Stimulated activated naive CD4-positive, alpha-beta T cell (primary cell): ENCODE measurements around the gene MIOX.
A peak's percentile ranks its signal among the peaks of the same experiment; 100 is the strongest.

Source experiments
- DNase-seq, 6 experiments: peaks; one replicate each; lab custom pipeline; 2025; lab: John Stamatoyannopoulos, UW

Gene MIOX

DNA sequence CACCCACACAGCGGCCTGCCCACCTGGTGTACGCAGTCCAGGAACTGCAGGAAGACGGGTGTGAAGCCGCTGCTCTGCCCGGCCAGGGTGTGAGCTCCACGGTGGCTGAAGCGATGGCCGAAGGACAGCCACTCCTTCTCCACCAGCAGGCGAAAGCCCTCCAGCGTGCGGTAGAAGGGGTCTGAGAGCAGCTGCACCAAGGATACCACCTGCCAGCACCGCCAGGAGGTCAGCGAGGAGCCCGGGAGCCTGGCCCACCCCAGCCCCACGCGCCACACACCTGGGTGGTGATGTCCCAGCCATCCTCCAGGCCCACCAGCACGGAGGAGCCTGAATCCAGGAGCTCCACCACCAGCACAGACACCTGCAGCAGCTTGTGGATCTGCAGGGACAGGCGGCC is 31.5 kb upstream of the MIOX start:
- DNase-seq: no peak

DNA sequence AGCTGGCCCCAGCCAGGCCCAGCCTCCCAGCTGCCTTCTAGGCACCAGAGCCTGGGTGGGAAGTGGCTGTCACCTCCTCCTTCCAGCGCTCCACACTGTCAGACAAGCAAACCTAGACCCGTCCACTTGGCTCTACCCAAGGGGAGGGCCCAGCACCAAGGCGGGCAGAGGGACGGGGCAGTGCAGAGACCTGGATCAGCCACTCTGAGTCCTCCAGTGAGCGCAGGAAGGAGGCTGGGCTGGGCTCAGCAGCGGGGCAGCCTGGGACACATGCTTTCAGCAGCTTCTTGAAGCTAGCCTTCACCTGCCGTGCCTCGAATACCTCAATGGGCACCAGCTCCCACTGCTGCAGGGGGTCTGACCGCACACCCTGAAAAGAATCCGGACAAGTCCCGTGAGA is 30.6 kb upstream of the MIOX start:
- no peak for DNase-seq

DNA sequence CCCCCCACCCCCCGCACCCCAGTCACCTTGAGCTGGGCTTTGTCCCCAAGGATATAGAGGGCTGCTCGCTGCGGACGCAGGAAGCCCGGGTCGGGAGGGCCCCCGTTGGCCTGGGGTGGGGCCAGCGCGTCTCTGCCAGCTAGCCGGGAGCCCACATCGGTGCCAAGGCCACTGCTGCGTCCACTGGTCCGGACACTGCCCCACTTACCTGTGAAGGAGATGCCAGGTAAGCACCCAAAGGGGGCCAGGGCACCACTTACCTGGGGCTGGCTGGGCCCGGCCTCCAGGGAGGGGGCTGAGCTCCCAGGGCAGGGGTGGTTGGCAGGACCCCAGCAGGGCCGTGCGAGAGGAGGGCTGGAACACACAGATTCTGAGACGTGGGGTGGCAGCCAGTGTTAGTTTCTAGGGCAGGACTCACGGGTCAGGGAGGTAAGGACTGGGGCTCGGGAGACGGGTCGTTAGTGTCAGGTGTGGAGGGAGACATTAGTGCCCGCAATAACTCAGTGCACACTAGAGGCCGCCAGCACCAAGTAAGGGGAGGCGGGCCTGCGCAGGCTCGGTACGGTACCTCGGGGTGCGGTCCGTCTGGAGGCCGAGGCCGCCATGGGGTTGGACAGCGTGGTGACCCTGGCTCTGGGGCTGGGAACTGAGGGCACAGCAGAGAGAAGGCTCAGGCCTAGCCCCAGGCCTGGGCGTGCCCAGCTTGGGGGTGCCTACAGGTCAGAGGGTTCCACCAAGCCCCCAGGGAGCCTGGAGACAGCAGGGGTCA is 30.0 kb upstream of the MIOX start:
- DNase-seq: no peak

DNA sequence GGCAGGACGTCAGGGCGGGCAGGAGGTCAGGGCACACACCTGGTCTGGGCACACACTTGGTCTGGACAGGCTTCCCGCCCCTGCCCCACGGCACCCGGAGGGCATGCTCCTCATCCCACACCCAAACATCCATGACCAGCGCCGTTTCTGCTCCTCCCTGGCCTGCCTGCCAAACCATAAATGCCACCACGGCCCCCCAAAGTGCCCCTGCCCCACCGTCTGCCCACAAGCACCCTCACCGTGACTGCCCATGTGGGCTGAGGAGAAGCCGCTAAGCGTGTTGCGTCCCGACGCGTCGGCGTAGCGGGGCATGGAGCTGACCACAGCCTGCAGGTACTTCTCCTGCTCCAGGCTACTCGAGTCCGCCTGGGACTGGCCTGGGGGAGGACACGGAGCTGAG is 27.6 kb upstream of the MIOX start:
- no peak for DNase-seq

DNA sequence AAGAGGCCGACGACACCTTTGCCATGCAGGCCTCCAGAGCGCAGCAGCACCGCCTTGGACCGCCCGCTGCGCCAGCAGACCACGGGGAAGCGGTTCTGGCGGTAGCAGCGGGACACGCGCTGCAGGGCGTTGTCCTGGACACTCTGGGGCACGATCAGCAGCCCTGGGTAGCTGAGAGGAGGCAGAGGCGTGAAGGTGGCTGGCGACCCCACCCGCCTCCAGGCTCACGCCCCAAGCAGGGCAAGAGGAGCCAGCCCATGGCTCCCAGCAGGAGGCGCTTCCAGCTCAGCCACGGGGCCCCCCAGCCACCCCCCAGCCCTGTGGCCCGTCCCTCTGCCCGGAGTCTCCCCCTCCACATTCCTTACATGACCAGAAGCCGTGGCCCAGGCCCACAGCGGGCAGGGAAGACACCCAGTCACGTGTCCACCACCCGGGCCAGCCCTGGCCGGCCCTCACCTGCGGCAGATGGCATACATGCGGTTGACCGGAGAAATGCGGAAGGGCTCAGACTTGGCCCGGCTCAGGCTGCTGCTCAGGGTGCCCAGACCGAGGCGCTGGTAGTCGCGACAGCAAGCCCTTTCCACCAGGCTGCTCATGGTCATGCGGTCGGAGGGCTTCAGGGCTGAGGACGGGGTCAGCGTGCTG is 27.0 kb upstream of the MIOX start:
- no peak for DNase-seq

DNA sequence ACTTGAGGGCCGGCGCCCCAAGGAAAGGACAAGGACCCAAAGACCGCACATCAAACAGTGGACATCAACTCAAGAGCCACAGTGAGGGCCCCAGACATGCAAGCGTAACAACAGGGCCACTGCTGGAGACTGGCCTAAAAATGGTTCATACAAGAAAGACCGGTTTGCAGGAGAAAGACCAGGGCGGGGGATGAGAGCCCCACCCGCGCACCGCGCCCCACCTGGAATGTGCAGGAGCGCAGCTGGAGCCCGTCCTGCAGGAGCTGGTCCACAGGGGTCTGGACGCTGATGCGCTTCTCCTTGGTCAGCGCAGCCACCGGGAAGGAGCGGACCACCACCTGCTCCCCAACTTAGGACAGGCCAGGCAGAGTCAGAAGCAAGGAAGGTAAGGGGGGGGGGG is 25.7 kb upstream of the MIOX start:
- DNase-seq: no peak

DNA sequence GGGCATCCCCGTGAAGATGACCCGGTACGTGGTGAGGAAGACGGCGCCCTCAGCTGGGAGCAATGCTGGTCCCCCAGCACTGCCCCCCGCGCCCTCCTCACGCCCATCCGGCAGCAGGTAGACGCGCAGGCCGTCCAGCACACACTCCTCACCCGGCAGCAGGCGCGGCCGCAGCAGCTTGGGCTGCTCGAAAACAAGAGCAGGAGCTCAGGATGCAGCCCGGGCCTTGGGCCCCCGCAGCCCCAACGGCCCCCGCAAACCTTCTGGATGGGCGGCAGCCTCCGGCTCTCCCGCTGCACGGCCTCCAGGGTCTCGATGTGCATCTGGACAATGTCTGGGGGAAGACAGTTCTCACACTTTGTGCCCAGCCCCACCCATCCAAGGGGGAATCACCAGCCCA is 25.1 kb upstream of the MIOX start:
- DNase-seq: no peak

DNA sequence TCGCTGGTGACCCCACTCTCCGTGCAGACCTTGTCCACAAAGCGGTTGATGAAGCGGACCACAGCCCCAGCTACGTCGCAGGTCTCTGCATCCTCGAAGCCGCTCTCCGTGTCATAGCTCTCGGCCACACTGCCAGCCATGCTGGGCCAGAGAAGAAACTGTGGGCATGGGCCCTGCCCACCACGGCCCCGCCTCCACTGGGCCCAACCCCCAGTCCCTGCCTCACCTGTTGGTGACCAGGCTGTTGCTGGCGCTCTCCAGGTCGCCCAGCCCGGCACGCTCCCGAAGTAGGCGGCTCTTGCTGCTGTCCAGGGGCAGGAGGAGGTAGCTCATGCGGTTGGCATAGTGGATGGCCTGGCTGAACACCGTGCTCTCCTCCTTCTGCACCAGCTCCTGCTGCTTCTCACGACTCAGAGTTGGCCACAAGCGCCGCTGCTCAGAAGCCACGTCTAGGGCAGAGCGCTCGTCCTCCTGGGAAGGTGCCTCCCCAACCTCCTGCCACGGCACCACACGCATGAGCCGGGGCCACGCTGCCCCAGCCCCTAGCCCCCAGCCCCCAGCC is 24.6 kb upstream of the MIOX start:
- no peak for DNase-seq

DNA sequence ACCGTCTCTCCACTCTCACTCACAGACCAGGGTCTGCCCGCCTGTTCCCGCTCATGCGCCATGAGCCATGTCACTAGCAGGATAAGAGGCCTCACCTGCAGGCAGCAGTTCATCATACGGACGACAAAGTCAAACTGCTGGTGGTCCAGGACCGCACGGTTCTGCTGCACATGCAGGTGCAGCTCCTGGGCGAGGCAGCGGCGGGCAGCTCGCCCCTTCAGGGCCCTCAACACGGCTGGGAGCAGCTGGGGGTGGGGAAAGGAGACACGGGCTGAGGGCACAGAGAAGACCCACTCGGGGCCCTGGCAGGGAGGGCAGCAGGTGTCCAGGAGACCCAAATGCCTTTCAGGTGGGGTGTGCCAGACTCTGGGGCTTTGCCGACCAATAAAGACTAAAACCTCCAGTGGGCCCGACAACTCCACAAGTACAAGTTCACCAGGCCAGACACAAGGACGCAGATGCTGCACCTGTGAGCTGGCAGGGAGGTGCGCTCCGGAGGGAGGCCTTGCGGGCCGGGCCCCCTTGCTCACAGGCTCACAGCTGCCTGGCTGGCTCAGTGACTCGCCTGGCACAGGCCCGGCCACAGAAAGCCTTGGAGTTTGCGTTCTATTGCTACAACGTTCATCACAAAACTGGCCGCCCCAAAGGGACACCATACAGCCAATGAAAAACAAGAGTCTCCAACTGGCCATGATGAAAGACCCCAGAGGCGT is 23.3 kb upstream of the MIOX start:
- DNase-seq: no peak

DNA sequence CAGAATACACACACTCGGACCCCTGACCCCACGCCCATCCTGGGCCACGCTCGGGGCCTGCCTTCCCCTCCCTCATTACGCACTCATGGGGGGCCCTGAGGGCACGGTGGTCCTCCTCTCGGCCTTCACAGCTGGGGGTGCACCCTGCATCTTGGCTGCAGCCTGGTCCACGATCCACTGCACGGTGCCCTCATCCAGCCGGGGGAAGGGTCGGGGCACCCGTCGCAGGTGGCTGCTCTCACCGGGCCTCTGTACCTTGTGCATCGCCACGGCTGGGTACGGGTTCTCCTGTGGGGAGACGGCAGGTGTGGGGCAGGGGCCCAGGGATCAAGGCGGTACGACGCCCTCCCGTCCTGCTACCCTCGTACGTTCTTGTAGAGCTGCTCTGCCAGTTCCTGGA is 22.2 kb upstream of the MIOX start:
- DNase-seq: no peak

DNA sequence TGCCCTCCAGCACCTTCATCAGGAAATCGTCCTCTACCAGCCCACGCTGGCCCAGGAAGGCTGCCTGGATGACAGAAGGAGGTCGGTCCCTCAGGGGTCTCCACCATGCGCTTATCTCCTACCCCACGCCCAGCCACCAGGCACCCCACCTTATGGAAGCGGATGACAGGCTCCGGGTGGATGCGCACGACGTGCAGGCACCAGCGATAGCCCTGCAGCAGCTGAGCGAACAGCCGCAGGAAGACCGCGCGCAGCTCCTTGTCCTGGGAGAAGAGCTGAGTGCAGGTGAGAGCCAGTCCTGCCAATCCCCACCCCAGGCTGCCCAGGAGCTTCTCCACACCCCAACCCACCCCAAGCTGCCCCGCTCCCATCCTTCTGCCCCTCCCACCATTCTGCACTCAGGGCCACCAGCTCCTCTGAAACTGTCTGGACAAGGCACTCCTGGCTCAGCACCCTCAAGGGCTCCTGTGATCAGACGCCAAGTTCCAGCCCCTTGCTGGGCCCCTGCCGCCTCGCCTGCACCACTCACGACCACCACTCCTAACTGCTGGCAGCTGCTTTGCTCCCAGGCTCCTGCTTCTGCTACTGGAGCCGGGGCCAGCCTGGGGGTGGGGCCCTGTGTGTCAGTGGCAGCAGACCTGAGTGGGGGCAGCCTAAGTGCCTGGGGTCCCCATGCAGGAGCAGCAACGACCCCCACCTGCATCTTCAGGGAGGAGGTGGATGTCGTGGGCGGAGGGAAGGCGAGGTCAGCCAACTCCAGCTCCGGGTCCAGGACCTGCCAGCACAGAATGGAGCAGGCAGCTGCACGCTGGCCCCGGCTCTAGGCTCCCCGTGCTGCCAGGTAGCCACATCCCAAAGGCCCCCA is 21.4 kb upstream of the MIOX start:
- no peak for DNase-seq

DNA sequence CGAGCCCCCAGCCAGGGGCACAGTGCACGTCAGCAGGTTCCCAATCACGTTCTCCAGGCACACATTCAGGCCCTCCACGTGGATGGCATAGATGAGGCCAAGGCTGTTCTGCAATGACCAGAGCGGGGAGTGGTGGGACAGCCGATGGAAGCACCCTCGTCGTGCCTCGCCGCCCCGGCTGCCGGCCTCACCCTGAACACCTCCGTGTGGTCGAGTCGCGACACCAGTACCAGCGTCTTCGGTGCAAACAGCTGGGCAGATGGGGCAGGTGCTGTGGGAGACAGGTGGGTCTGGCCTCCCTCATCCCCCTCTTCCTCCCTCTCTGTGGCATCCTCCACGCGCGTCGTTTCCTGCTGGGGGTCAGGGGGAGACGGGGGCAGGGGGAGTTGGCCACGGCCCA is 19.3 kb upstream of the MIOX start:
- DNase-seq: no peak

DNA sequence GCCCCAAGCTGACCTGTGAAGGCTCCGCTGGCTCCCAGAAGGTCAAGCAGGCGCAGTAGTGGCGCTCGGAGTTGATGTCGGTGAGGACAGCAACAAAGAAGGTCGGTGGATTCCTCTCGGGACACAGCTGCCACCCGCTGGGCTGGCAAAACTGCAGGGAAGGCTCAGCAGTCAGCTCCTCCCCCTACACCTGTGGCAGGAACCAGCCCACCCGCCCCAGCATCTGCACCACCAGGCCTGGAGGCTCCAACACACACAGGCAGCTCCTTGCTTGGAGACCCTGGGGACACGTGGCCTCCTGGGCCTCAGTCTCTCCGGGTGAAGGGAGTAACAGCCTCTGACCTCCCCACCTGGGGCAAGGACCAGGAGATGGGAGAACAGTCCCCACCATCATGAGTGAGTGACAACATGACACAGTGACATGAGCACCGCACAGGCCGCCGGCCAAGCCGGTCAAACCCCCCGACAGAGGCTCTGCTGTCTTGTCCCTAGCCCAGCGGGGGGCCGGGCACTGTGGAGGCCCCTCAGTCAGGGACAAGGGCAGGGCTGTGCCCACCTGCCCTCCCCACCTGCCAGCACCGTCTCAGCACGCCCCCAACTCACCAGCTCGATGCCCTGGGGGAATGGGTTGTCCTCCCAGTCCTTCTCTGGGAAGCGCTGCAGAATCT is 18.8 kb upstream of the MIOX start:
- DNase-seq: no peak

DNA sequence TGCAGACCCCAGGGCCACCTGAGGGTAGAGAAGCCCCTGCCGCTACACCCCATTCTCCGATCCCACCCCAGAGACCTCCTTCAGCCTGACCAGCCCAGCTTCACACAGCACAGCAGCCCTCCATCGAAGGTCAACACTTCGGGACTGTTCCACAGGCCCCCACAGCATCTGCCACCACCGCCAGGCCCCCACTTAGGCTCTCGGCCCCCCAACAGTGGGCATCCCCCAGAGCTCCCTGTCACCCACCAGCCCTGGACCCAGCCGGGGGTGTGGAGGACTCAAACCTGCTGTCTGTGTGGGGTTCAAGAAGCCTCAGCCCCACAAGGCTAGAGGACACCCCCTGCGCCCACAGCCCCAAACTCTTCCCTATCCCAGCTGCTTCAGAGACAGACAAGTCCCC is 18.0 kb upstream of the MIOX start:
- DNase-seq: no peak

DNA sequence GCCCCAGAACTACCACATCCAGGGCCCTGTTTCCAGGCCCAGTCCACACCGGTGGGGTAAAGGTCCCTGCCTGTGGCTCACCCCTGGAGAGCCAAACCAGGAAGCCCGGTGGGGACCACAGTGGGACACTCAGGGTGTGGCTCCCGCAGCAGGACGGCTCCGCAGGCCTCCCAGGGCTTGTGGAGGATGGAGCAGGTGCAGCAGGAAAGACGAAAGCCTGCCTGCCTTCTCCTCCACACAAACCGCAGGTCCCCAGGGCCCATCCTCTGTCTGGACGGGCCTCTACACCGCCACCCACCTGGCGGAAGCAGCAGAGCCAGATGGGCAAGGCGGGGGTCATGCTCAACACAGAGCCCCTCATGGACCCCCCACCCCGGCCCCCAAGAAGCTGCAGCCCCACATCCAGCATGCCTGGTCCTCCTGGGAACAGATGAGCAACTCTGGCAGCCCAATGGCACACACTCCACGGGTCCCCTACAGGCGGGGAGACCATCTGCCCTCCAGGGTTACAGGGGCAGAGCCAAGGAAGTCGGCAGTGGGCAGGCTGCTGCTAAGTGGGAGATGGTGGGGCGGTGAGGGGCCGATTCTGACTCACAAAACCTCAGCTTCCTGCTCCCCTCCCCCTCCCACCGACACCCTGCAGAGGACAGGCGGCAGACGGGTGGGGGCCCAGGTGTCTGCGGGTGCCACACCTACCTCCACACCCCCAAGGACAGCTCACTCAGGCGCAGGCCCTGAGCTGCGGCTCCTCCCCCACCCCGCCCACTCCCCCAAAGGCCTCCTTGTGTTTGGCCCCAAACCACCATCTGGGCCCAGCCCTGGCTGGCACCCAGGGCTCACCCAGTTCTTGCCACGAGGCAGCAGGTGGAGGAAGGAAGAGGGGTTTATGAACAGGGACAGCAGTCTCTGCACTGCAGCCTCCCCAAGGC is 17.0 kb upstream of the MIOX start:
- DNase-seq: peak; percentile 86 to 97 (median 91)

DNA sequence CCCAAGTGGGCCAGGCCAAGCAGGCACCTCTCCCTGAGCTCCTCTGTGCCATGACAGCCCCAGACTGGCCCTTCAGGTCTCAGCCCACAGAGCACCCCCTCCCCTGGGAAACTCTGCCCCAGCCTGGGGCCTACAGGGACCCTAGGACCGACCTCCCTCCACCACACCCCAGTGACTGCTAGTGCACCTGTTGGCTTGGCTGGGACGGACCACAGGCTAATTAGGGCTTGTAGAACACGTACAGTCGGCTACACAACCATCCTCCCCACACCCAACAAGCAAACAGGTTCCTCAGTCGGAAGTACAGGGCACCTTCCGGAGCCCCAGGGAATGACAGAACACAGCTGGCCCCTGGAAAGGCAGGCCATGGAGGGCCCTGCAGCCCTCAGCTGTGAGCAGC is 16.2 kb upstream of the MIOX start:
- no peak for DNase-seq

DNA sequence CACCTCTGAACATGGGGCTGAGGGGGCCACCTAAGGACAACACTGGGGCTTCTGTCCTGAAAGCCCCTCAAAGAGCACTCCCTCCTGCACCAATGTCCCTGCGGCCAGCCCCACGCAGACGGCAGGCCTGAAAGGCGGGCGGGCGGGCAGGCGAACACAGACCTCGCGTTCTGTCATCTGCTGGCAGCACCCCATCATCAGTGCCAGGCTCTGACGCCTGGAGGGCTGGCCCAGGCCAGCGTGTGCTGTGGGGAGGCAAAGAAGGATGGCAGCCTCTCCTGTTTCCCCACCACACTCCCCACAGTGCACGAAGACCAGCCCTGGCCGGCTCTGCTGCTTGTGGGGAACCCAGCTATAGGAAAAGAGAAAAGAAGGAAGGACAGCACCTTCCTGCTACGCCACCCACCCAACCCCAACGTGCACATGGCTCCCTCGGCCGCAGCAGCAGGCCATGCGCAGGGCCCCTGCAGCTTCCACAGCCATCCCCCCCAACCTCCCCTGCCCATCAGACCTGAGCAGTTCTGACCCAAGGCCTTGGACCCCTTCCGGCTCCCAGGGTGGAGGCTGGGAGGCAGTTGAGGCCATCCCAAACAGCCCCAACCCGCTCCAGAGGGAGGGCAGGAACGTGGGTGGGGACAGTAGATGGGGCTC is 15.3 kb upstream of the MIOX start:
- no peak for DNase-seq

DNA sequence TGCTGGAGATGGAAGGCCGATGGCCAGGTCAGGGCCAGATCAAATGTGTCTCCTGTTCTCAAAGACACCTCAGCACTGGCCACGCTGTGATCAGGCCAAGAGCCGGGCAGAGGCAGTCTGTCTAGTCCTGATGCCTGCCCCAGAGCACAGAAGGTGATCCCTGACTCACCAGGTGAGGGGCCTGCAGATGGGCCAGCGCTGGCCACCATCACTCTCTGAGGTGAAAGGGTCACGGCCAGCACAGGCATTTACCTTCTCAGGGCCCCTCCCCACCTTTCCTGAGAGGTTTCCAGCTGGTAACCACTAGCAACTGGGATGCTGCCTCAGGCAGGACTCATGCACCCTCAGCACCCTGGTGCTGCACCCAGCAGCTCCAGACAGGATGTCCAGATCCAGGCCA is 14.7 kb upstream of the MIOX start:
- no peak for DNase-seq

DNA sequence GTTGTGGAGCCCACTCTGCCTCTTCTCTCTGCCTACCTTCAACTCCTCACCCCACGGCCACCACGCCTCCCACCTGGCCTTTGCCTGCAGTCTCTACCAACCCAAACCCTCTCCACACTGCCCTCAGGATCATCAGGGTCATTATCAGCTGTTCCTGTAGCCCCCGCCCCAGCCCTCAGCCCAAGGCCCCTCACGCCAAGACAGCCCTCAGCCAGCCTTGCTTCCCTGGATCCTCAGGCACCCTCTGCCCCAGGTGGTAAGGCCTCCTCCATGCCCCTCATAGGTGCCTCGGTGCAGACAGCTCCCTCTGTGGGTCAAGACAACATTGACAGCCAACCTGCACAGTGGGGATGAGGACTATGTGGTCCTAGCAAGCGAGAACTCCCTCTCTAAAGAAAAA is 13.6 kb upstream of the MIOX start:
- peak; percentile 17 to 44 (median 33) for DNase-seq
